NCI-H2029 (cell line): ENCODE results near the gene NLGN4X.

Source experiments
- DNase-seq: peaks from one replicate; lab custom pipeline; 2025; lab: John Stamatoyannopoulos, UW

Gene NLGN4X

DNA sequence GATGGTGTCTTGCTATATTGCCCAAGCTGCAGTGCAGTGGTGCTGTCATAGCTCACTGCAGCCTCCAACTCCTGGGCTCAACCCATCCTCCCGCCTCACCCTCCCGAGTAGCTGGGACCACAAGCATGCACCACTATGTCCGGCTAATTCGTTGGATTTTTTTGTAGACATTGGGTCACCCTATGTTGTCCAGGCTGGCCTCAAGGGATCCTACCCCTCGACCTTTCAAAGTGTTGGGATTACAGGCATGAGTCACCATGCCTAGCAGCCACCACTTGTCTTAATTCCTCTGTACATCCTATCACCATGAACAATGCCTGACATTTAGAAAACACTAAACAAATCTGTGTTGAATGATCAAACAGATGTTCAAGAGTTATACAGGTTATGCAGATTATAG lies 76.7 kb downstream of the NLGN4X start:
- no peak for DNase-seq

DNA sequence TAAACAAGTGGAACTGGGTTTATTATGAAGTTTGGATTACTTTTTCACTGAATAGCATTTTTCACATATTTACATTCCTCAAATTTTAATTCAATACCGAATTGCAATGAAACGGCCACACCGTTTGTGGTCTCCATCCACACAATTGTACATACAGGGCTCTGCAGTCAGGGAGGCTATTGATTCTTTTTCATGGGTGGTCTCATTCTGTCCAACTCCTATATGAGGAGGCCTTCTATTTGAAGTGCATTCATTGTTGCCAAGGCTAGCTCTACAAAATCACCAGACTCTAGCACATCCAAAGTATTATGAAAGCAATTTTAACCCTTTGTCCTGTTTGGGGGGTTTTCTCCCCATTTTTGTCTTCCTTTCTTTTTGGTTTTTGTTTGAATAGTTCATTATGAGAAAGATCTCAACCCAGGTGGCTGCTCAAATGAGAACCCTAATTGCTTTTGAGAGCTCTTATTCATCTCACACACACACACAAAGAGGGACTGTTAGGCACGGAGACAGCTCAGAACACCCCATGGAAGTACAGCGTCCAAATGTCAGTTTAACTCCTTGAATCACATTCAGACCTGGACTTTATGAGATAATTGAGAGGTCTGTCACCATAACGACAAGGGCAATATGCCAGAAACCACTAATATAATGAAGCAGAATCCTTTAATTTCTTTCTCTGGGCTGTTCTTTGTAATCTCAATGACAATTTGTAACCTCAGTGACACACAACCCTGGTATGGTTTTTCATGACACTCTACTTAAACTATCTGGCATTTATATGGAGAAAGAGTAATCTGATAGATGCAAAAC lies 79.4 kb downstream of the NLGN4X start:
- no peak for DNase-seq

DNA sequence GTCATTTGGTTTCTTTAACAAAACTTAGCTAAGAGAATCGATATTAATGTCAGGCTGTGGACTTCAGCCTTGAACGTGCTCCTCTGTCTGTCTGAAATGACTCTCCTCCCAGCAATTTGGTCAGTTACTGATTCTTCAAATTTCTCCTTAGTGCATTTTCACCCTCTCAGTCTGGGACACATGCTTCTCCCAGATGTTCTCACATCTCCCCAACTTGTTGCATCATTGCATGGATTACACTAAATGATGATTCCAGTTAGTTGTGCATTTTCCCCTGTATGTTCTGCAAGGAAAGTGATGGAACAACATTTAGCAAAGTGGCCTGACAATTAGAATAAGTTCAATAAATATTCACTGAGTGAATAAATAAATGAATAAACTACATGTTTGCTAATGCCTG lies 94.4 kb downstream of the NLGN4X start:
- no peak for DNase-seq

DNA sequence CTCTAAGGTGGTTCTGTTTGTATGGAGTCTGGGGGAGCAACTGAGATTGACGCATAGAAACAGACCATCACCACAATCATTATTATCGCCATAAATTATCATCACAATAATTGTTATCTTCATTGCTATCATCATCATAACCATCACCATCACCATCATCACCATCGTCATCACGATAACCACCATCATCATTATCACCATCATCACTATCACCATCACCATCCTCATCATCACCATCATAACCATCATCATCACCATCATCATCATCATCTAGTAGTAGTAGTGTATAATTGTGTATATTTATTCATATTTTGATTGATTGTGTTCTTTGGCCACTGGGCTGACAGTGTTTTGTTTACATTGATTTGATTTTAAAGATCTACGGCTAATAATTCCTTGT lies 95.7 kb downstream of the NLGN4X start:
- no peak for DNase-seq

DNA sequence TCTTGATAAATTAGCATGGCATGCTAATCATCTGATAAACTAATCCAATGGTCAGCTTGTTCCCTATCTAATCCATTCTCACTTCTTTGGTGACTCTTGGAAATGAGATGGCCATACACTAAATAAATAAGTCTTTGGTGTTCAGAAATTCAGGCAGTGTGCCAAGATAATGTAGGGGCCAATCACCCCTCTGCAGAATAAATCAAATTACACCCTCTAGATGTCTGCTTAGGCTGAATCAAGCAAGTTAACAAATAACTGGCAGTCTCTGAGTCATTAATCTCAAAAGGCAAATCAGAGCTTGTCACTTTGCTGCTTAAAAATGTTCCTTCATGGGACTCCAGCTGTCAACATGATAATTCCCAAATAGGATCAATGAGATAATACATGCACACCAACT lies 97.4 kb downstream of the NLGN4X start:
- DNase-seq: no peak

DNA sequence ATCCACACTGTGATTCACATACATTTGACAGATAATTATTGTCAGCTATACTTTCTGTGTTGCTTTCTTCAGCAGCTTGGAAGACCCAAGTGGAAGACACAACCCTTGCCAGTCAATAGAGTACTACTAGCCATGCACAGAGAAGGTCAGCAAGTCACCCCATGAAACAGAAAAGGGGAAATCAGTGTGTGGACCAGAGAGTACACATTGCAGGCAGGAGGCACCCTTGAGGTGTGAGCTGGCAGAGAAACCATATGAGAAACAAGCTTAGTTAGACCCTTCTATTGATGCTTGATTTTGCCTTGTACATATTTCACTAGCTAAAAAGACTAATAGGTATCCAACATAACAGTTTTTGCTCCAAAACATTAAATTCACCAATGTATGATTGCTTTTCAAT lies 99.5 kb downstream of the NLGN4X start:
- no peak for DNase-seq

DNA sequence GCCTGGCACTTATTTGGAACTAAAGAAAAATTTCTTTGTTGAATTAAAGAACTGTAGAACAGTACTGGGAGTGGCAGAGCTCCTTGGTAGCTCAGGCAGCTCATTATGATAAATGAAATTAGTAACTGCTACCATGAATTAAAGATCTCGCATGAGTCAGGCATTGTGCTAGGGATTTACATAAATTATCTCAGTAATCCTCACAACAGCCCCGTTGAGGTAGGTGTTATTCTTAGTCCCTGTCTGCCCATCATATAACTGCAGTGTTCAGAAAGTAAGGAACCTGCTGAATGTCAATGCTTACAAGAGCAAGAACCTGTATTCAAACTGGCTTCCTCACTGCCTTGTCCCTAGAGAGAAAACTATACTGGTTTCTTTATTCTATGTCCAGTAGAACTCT lies 108.3 kb downstream of the NLGN4X start:
- no peak for DNase-seq

DNA sequence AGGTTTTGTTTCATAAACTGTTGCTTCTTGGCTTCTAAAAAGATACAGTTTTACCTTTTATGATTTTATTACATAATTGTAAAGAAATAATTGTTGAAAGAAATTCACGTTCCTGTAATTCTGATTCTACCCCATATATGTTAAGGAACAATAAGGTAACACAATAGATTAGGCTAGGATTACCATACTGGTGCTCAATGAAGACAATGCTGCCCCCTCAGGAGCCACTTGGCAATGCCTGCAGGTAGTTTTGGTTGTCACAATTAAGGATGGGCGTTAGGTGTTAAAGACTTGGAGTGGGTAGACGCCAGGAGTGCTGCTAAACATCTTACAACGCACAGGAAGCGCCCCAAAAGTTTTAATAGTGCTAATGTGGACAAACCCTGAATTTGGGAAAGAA lies 133.2 kb downstream of the NLGN4X start:
- no peak for DNase-seq

DNA sequence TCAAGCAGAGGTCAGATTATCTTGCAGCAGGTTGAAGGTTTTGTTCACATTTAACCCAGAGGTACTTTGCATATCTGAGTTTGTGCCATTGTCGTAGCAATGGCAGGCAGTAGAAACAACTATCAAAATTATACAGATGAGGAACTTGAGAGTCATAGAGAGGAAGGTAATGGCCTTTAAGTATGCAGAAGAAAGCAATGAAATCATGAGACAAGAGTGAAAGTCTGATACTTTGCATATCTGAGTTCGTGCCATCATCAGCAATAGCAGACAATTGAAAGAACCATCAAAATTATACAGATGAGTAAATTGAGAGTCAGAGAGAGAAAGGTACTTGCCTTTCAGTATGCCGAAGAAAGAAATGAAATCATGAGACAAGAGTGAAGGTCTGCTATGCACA lies 154.1 kb downstream of the NLGN4X start:
- DNase-seq: no peak

DNA sequence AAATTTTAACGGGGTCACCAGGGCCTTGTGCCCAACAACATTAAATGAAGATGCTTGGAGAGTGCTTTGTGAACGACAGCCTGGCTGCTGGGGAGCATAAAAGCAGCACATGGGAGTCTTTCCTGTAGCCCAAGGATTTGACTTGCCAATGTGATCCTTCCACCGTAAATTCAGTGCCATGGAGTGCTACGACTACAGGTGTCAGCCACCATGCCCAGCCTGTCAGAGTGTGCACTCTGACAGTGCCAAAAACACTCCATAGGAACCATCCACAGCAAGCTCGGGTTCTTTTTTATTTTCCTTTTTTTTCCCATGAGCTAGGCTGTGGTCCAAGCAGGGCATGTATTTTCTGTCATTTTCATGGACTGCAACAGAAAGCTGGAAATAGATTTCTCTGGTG lies 156.9 kb downstream of the NLGN4X start:
- no peak for DNase-seq

DNA sequence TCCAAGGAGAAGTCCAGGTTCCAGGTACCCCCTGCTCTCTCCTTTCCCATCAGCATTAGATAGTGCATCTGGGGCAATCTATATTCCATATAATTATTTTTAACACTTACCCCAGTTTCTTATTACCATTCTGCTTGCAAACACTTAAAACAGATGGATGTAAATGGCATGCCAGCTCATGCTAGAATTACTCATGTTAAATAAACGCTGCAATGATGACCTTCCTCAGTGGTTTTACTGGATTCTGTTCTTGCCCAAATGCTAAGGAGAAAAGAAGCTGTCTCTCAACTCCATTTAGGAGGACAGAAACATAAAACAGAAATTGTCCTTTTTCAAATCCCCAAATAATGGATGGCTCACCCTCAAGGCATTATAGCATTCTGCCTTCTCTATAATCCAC lies 161.1 kb downstream of the NLGN4X start:
- no peak for DNase-seq

DNA sequence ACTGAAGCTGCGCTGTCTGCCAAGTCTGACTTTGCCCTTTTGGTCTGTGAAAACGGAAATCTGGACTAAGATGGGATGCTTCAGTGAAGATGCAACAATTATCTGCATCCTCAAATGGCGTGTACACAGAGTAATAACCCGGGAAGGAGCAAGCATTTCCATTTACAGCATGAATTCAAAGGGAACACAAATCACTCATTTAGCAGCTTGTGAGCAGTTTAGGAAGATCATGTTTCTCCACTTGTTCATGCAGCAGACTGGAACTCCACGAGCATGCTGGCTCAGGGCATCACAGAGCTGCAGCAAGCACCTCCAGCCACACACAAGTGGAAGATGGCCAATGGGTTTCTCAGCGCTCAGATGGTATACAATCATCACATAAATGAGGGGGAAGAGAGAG lies 175.5 kb downstream of the NLGN4X start:
- DNase-seq: no peak

DNA sequence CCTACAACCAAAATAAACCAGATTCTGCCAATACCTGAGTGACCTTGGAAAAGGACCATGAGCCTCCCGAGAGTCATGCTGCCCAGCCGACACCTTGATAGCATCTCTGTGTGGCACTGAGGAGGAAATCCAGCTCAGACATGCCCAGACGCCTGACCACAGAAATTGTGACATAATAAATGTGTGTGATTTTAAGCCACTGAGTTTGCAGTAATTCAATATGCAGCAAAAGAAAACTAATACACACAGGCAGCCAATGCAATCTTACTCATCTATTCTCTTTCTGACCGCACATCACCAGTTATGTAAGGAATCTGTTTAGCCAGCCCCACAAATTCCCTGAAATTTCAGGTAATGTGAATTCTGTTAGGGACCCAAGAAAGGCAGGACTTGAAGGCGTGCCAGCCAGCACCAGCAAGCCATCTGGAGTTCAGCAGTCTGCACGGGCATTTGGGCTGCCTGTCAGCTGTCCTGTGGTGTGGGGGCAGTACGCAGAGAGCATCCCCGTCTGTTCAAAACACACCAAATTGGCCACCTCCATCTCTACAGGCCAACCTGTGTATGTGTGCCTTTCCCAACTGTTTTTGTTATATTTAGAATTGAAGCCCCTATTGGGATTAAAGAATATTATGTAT lies 176.4 kb downstream of the NLGN4X start:
- no peak for DNase-seq

DNA sequence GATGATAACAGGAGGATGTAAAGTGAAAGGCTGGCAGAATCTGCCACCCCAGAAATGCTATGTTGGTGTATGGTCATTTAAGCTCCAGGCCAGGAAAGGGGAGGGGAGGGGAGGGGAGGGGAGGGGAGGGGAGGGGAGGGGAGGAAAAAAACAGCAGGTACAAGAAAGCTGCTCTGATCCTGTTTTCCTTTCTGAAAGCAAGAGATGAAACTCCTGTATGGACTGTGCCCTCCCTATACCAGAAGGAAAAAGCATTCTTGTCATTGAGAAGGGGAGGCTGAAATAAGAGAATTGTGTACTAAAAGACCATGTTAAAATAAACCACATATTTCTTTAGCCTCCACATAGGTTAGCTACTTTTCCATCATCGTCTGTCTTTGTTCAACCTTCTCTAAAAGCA lies 179.5 kb downstream of the NLGN4X start:
- no peak for DNase-seq

DNA sequence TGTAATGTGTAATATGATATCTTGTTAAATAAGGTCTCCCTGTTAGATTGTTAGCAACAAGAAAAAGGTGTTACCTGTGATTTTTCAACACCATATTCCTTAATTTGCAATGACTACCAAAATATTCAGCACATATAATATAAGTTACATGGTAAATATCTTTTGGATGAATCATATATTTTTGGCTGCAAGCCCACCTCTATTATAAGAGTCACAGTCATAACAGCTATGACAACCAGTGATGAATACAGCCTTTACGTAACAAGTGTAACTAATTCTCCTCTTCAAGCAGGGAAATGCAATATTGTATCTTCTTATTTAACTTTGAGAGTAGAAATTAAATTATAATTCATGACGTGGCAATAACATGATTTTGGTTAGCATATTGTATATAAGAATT lies 187.0 kb downstream of the NLGN4X start:
- no peak for DNase-seq

DNA sequence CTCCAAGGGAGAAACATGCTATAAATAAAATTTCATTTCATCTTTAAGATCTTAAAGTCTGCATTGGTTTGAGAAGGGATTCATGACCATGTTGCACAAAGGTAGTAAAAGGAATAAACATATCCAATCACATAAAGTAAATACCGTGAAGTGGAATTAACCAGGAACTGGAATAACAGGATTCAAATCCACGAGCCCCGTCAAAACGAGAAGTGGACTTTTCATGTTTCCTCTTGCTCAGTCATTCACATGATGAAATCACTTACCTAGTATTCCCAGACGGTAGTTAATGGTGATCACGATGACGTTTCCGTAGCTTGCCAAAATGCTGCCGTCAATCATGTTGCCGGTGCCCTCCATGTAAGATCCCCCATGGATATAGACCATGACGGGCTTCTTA lies 199.7 kb downstream of the NLGN4X start:
- DNase-seq: no peak

DNA sequence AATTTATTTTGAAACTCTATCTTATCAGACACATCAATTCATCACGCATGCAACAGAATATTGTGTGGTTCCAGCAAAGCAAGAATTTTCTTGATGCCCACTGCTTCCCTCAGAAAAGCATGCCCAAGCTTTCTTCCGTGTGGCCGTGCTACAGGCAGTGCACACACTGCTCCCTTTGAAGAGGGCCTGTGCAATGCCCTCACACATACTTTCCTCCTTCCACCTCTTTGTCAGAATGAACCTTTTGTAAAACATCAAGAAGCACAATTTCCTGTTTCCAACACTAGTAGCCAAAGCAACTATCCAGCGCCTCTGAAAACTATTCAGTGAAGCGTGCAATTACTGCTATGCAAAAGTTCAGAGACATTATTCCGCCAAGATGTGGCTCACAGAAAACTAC lies 201.7 kb downstream of the NLGN4X start:
- DNase-seq: no peak

DNA sequence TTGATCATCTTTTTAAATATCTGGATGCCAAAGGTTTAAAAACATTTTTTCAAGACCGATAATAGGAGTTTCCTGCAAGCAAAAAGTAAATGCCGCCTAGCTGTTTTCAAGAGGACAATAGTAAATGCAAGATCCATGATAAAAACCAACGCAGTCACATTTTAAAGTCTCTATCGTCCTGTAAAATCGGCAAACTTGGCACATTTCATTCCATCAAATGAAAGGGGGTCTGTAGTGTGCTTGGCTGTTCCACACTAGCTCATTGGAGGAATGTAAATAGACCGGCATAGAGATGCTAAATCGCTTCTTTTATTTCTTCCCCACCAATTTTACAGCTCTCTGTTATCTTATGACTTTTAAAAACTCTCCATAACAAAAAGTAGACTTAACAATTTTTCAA lies 202.2 kb downstream of the NLGN4X start:
- DNase-seq: no peak

DNA sequence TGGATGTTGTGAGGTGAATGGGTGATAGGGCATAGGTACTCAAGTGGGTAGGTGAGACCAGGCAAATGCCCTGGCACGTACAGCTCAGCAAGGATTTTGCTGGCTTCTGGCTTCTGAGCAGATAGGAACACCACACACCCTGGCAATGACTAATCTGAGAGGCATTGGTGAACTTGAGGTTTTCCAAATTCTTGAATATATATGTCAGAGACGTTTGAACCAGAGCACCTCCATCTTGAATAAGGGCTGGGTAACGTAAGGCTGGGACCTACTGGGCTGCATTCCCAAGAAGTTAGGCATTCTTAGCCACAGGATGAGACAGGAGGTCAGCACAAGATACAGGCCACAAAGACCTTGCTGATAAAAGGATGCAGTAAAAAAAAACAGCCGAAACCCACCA lies 204.5 kb downstream of the NLGN4X start:
- DNase-seq: no peak

DNA sequence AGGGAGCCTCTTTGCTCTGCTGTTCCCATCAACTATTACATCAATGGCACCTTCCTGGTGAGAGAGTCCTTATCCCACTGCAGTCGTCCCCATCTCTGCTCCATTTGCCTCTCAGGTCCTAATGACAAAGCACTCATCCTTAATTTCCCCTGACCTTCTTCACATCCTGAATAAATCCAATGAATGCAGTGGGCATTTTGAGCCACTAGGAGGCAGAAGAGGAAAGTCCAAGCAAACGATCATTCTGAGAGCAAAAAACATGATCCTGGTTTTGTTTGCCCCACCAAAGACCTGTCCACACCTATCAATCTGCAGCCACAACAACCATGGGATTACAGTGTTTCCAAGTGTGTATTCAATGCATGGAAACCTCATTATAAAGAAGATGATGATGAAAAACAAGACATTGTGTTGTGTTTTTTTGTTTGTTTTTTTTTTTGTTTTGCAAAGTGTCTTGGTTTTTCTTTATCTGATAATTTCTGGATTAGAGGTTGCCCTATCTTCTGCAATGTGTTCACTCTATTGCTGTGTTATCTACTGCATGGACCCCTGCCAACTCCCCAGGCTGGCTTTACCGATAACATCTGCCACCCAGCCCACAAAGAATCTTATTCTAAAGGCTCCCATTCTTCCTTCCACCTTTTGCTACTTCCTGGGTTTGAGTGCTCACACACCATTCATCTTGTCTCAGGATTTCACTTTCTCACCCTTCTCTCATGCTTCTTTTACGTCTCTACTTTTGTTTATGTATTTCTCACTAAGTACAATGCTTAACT lies 207.2 kb downstream of the NLGN4X start:
- no peak for DNase-seq

DNA sequence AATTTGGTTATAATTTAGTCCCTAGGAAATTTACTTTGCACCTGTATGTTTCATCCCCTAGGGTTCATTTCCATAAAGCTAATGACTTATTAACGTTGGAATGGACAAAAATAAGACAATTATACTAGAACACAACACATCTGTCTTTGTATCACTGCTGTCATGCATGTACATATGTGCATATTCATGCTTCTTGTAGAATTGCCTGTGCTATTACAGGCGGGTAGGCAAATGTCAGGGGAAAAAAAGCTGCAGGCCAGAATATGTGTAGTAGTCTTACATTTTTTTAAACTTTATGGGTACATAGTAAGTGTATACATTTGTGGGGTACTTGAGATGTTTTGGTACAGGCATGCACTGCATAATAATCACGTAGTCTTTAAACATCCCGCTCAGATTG lies 209.6 kb downstream of the NLGN4X start:
- DNase-seq: no peak

DNA sequence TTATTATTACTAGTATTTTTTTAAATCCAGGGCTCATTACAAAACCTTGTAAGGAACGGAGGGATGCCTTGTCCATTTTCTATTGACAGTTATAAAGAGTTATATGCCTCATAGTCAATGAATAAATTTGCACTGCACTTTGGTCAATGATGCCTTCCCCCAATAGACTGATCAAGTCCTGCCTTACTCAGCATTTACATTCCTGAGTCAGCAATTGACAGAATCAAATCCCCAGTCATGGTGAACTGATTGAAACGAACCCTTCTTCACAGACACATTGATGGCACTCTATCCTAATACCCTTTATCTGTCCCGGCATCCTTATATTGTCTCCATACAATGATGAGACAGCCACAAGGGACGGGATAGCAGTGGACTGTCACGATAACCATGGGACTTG lies 213.2 kb downstream of the NLGN4X start:
- no peak for DNase-seq

DNA sequence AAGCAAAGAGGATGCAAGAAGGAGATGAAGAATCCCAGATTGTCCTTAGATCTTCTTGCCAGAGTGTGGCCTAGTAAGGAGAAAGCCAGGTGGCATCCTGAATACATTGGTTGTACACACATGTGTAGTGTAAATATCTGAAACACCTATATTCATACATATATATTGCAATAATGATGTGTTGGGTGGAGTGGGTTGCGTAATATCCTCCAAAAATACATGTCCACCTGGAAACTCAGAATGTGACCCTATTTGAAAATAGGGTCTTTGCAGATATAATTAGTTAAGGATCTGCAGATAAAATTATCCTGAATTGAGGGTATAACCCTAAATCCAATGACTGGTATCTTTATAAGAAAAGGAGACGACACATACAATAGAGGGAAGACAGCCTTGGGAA lies 216.3 kb downstream of the NLGN4X start:
- no peak for DNase-seq
